22Rv1 (cell line): ENCODE results near the gene RFX7.

Source experiments
- CTCF ChIP-seq: fragments of 450-650 bp; IDR thresholded peaks from 2 replicates; pipeline ENCODE4 v1.5.1; 2017; ENCODE audit warnings: mild to moderate bottlenecking
- ZFX ChIP-seq: fragments of 450-650 bp; IDR thresholded peaks from 2 replicates; pipeline ENCODE4 v1.6.1; 2017; ENCODE audit warnings: antibody characterized with exemption, borderline replicate concordance

- TF ChIP-seq CTCF = no peak
- TF ChIP-seq ZFX = no peak
Observed at GRCh38 chr15:56047354-56047753, 196.3 kb downstream of the RFX7 start.
